ENCODE measurements around the gene PDXK.

DNA sequence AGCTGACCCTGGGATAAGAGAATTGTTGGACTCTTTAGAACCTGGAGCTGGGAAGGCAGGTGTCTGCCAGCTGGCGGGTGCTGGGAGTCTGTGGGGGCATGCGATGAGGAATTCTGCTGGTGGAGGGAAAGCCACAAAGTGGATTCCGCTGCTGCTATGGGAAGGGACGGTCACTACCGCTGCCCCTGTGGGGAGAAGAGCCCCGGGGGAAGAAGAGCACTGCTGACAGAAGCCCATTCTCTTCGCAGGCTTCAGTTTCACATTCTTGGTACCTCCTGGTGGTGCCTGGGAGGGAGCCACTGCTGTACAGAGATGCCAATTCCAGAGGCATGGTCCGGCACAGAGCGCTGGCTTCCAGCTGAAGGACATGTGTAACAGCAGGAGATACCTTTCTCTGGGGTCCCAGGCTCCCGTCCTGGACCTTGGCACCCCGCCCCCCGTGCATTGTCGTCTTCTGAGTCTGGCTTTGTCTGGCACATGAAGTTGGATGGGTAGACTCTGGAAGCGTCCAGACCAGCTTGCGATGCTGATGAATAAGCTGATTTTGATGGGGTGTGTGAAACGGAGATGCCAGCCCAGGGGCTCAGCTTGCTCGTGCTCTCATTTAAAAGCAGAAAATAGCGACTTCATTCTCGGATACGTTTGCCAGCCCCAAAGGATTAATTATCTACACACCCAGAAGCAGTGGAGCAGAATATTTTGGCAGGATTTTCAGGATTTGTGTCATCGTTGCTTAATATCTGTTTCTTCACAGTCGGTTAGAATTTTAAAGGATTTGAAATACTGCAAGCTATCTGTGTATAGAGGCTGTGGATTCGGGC lies 13.2 kb downstream of the PDXK start:
- TF ChIP-seq, protein P1, sequence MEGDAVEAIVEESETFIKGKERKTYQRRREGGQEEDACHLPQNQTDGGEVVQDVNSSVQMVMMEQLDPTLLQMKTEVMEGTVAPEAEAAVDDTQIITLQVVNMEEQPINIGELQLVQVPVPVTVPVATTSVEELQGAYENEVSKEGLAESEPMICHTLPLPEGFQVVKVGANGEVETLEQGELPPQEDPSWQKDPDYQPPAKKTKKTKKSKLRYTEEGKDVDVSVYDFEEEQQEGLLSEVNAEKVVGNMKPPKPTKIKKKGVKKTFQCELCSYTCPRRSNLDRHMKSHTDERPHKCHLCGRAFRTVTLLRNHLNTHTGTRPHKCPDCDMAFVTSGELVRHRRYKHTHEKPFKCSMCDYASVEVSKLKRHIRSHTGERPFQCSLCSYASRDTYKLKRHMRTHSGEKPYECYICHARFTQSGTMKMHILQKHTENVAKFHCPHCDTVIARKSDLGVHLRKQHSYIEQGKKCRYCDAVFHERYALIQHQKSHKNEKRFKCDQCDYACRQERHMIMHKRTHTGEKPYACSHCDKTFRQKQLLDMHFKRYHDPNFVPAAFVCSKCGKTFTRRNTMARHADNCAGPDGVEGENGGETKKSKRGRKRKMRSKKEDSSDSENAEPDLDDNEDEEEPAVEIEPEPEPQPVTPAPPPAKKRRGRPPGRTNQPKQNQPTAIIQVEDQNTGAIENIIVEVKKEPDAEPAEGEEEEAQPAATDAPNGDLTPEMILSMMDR (optimal IDR thresholded peaks at IDR 0.05 in 1 of 3, IDR thresholded peaks at IDR 0.05 in 1 of 3, conservative IDR thresholded peaks at IDR 0.05 in 1 of 3; ENCODE audit: extremely low read depth in 1 of 3, insufficient read depth in 2 of 3, low read length in 3 of 3) = no peak
- no peak for TF ChIP-seq EZH2 (IDR thresholded peaks at IDR 0.05; ENCODE audit: low read length)
